Gastrocnemius medialis (tissue), 4 donors: Measurements from ENCODE around the gene GART.

Experiments used
- POLR2A ChIP-seq, 2 donors: fragments of 450-650 bp; IDR thresholded peaks; one replicate each; pipeline ENCODE4 v1.6.1; 2017; ENCODE audit warnings: antibody characterized with exemption in 2 of 2, mild to moderate bottlenecking in 2 of 2, moderate library complexity in 2 of 2
- TF ChIP-seq, protein P1 (sequence below), 5 experiments: fragments of 450-650 bp in 3 of 5; fragments of 200-600 bp in 2 of 5; sonication (generic) in 2 of 5; IDR thresholded peaks in 4 of 5; conservative IDR thresholded peaks in 1 of 5; 1 replicate in 4 of 5; 2 replicates in 1 of 5; pipeline ENCODE4 v1.5.1; 2016 to 2019; ENCODE audit warnings: antibody characterized with exemption in 5 of 5, mild to moderate bottlenecking in 3 of 5, moderate library complexity in 3 of 5

DNA sequence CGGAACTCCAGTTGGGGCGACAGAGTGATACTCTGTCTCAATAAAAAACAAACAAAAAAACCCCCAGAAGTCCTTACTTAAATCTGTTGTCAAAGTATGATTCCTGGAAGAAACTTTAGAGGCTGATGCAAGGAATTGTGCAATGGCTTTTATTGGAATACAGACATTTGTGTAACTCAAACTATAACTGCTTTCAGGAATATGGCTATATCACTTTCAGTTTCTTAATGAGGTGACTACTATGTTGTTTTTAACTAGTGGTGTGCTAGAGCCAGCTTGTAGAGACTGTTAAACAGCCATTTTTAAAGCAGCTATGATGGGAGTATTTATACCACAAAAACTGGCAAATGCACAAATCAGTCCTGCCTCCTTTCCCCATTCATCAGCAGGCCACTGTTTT, 27.7 kb downstream of the GART start:
- TF ChIP-seq, protein P1, sequence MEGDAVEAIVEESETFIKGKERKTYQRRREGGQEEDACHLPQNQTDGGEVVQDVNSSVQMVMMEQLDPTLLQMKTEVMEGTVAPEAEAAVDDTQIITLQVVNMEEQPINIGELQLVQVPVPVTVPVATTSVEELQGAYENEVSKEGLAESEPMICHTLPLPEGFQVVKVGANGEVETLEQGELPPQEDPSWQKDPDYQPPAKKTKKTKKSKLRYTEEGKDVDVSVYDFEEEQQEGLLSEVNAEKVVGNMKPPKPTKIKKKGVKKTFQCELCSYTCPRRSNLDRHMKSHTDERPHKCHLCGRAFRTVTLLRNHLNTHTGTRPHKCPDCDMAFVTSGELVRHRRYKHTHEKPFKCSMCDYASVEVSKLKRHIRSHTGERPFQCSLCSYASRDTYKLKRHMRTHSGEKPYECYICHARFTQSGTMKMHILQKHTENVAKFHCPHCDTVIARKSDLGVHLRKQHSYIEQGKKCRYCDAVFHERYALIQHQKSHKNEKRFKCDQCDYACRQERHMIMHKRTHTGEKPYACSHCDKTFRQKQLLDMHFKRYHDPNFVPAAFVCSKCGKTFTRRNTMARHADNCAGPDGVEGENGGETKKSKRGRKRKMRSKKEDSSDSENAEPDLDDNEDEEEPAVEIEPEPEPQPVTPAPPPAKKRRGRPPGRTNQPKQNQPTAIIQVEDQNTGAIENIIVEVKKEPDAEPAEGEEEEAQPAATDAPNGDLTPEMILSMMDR (IDR thresholded peaks at IDR 0.05 in 4 of 5, conservative IDR thresholded peaks at IDR 0.05 in 1 of 5), result no peak
- no peak for TF ChIP-seq POLR2A (IDR thresholded peaks at IDR 0.05)
